T-helper 9 cell (primary cell): ENCODE measurements around the gene PLXNA4.

Source experiments
- DNase-seq: peaks from one replicate; pipeline ENCODE4 v3.0.0-alpha.2; 2020

PLXNA4 gene

GRCh38 chr7:132469681-132470080, 106.6 kb downstream of the PLXNA4 start:
- DNase-seq = no peak

- no peak for DNase-seq
Measured at GRCh38 chr7:132469264-132469663, 107.0 kb downstream of the PLXNA4 start.

GRCh38 chr7:132466367-132466766, 109.9 kb downstream of the PLXNA4 start:
- DNase-seq = no peak

GRCh38 chr7:132465516-132465915, 110.8 kb downstream of the PLXNA4 start:
- DNase-seq = no peak

GRCh38 chr7:132464740-132465139, 111.5 kb downstream of the PLXNA4 start:
- no peak for DNase-seq

- no peak for DNase-seq
Measured at GRCh38 chr7:132463922-132464321, 112.3 kb downstream of the PLXNA4 start.

- no peak for DNase-seq
Measured at GRCh38 chr7:132462478-132462877, 113.8 kb downstream of the PLXNA4 start.

GRCh38 chr7:132461032-132461592, 115.2 kb downstream of the PLXNA4 start:
- no peak for DNase-seq

GRCh38 chr7:132458729-132459128, 117.5 kb downstream of the PLXNA4 start:
- no peak for DNase-seq

GRCh38 chr7:132457658-132458057, 118.6 kb downstream of the PLXNA4 start:
- DNase-seq = no peak

- DNase-seq = no peak
Measured at GRCh38 chr7:132456418-132456817, 119.9 kb downstream of the PLXNA4 start.

GRCh38 chr7:132455378-132455777, 120.9 kb downstream of the PLXNA4 start:
- DNase-seq = no peak

- DNase-seq = no peak
Measured at GRCh38 chr7:132453826-132454225, 122.4 kb downstream of the PLXNA4 start.

GRCh38 chr7:132451161-132451560, 125.1 kb downstream of the PLXNA4 start:
- DNase-seq = peak; percentile 13

GRCh38 chr7:132450696-132451095, 125.6 kb downstream of the PLXNA4 start:
- no peak for DNase-seq

- DNase-seq = no peak
Measured at GRCh38 chr7:132450188-132450587, 126.1 kb downstream of the PLXNA4 start.

- no peak for DNase-seq
Measured at GRCh38 chr7:132446666-132447278, 129.5 kb downstream of the PLXNA4 start.

- DNase-seq = no peak
Measured at GRCh38 chr7:132446260-132446659, 130.0 kb downstream of the PLXNA4 start.

- no peak for DNase-seq
Measured at GRCh38 chr7:132443761-132444520, 132.3 kb downstream of the PLXNA4 start.

- DNase-seq = no peak
Measured at GRCh38 chr7:132441935-132442334, 134.3 kb downstream of the PLXNA4 start.

GRCh38 chr7:132440151-132440550, 136.1 kb downstream of the PLXNA4 start:
- no peak for DNase-seq

GRCh38 chr7:132438926-132439325, 137.3 kb downstream of the PLXNA4 start:
- no peak for DNase-seq

GRCh38 chr7:132437730-132438129, 138.5 kb downstream of the PLXNA4 start:
- DNase-seq = no peak

GRCh38 chr7:132436121-132436520, 140.1 kb downstream of the PLXNA4 start:
- no peak for DNase-seq
